ENCODE results near the gene BCORL1. TPM values are rescaled to one million over a fixed set of nuclear protein-coding genes. Genes with fewer than 3 reads are reported as not detected.

The BCORL1 gene
- polyA plus RNA-seq, 1 of the 3 experiments (the other 2 are of a cell fraction) = 4.2 TPM

DNA sequence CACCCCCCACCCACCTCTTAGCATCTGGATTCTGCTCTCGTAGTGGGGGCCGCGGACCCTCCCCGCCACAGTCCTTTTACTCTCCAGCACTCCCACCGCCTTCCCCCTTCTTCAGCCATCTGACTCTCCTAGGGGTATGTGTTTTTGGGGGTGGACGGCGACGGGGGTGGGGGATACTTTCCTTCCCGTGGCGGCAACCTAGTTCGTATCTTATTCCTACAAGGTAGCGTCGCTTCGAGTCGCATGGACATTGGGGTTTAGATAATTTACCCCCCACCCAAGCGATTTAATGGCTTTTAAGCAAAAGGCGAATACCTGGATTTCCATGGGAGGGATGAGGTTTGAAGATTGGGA is 1.3 kb upstream of the BCORL1 start:
- H3F3A ChIP-seq (replicated peaks; ENCODE audit: insufficient read depth) = peaks cover 9% of the 10 kb centered on the region
- H2AFZ ChIP-seq (ENCODE audit: low read depth) = peak overlapping the region; percentile 56; the same call in 1 of the 2 replicates
- no peaks in the 10 kb centered on the region for H3K9me2 ChIP-seq
- 15% methylated on average over 9 of the region's 17 CpGs for WGBS (ENCODE audit: low lambda C conversion rate)
- no peak overlapping the region; the same call in 1 of the 2 replicates for H3K4me2 ChIP-seq
- H4K20me1 ChIP-seq (ENCODE audit: insufficient read depth) = no peaks in the 10 kb centered on the region
- peak overlapping the region in 1 of 2 experiments; percentile 23; a peak in 1 of 4 replicates for H3K27ac ChIP-seq (ENCODE audit: low read depth in 2 of 2, low read length in 1 of 2)
- no peaks in the 10 kb centered on the region for H3K9me3 ChIP-seq
- no peak for TF ChIP-seq SMC3 (IDR thresholded peaks at IDR 0.05; ENCODE audit: low read depth, low read length)
- no peak for TF ChIP-seq CTCF (IDR thresholded peaks at IDR 0.05)
- TF ChIP-seq, protein P1, sequence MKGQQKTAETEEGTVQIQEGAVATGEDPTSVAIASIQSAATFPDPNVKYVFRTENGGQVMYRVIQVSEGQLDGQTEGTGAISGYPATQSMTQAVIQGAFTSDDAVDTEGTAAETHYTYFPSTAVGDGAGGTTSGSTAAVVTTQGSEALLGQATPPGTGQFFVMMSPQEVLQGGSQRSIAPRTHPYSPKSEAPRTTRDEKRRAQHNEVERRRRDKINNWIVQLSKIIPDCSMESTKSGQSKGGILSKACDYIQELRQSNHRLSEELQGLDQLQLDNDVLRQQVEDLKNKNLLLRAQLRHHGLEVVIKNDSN (IDR thresholded peaks at IDR 0.05; ENCODE audit: borderline replicate concordance, low read depth) = no peak
- TF ChIP-seq RFX5 (IDR thresholded peaks at IDR 0.05; ENCODE audit: low read length) = no peak
- no peak for TF ChIP-seq RCOR1 (IDR thresholded peaks at IDR 0.05; ENCODE audit: low read length)
- TF ChIP-seq, protein P2, sequence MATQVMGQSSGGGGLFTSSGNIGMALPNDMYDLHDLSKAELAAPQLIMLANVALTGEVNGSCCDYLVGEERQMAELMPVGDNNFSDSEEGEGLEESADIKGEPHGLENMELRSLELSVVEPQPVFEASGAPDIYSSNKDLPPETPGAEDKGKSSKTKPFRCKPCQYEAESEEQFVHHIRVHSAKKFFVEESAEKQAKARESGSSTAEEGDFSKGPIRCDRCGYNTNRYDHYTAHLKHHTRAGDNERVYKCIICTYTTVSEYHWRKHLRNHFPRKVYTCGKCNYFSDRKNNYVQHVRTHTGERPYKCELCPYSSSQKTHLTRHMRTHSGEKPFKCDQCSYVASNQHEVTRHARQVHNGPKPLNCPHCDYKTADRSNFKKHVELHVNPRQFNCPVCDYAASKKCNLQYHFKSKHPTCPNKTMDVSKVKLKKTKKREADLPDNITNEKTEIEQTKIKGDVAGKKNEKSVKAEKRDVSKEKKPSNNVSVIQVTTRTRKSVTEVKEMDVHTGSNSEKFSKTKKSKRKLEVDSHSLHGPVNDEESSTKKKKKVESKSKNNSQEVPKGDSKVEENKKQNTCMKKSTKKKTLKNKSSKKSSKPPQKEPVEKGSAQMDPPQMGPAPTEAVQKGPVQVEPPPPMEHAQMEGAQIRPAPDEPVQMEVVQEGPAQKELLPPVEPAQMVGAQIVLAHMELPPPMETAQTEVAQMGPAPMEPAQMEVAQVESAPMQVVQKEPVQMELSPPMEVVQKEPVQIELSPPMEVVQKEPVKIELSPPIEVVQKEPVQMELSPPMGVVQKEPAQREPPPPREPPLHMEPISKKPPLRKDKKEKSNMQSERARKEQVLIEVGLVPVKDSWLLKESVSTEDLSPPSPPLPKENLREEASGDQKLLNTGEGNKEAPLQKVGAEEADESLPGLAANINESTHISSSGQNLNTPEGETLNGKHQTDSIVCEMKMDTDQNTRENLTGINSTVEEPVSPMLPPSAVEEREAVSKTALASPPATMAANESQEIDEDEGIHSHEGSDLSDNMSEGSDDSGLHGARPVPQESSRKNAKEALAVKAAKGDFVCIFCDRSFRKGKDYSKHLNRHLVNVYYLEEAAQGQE (IDR thresholded peaks at IDR 0.05; ENCODE audit: low read depth, low read length) = no peak
- TF ChIP-seq TCF12 (IDR thresholded peaks at IDR 0.05) = no peak
- no peaks in the 10 kb centered on the region for H3K36me3 ChIP-seq (replicated peaks in 1 of 2; ENCODE audit: control insufficient read depth in 1 of 2, insufficient read depth in 2 of 2, low read length in 1 of 2)
- H3K4me1 ChIP-seq (ENCODE audit: control insufficient read depth in 1 of 2, insufficient read depth in 2 of 2, low read depth in 1 of 2, low read length in 1 of 2) = no peaks in the 10 kb centered on the region; a peak in 1 of 4 replicates
- H3K9ac ChIP-seq = peak overlapping the region; percentile 48
- no peak for DNase-seq
- H3K27me3 ChIP-seq (ENCODE audit: insufficient read depth) = peaks cover 7% of the 10 kb centered on the region; the same call in 1 of the 2 replicates
- ChIA-PET CTCF (no interaction called here), POLR2A (interaction anchor here (2.7 kb wide), 1 partner anchor 50 kb away, joined by 9 read pairs; no protein-coding TSS in a partner anchor)
- H3K4me3 ChIP-seq (ENCODE audit: low read depth in 2 of 2, low read length in 1 of 2) = no peak overlapping the region; a peak in 3 of 4 replicates
- peaks cover 16% of the 10 kb centered on the region for H3K79me2 ChIP-seq (ENCODE audit: insufficient read depth)

GRCh38 chrX:129981752-129982299 is 609 bp upstream of the BCORL1 start:
- H3K9me3 ChIP-seq = no peaks in the 10 kb centered on the region
- H3K79me2 ChIP-seq (ENCODE audit: insufficient read depth) = peaks cover 19% of the 10 kb centered on the region
- no peaks in the 10 kb centered on the region for H4K20me1 ChIP-seq (ENCODE audit: insufficient read depth)
- DNase-seq = peak; percentile 50
- no peak overlapping the region; the same call in 1 of the 2 replicates for H3K4me2 ChIP-seq
- peaks cover 9% of the 10 kb centered on the region for H3F3A ChIP-seq (replicated peaks; ENCODE audit: insufficient read depth)
- no peaks in the 10 kb centered on the region for H3K36me3 ChIP-seq (replicated peaks in 1 of 2; ENCODE audit: control insufficient read depth in 1 of 2, insufficient read depth in 2 of 2, low read length in 1 of 2)
- under 1% methylated on average over 23 of the region's 29 CpGs for WGBS (ENCODE audit: low lambda C conversion rate)
- no peaks in the 10 kb centered on the region; a peak in 1 of 4 replicates for H3K4me1 ChIP-seq (ENCODE audit: control insufficient read depth in 1 of 2, insufficient read depth in 2 of 2, low read depth in 1 of 2, low read length in 1 of 2)
- no peaks in the 10 kb centered on the region for H3K9me2 ChIP-seq
- peak overlapping the region; percentile 84 for H2AFZ ChIP-seq (ENCODE audit: low read depth)
- H3K4me3 ChIP-seq (ENCODE audit: low read depth in 2 of 2, low read length in 1 of 2) = no peak overlapping the region; a peak in 3 of 4 replicates
- POLR2A ChIA-PET = interaction anchor here (2.7 kb wide), 1 partner anchor 50 kb away, joined by 9 read pairs; no protein-coding TSS in a partner anchor
- CTCF ChIA-PET = no interaction called here
- no peak overlapping the region; a peak in 1 of 4 replicates for H3K27ac ChIP-seq (ENCODE audit: low read depth in 2 of 2, low read length in 1 of 2)
- peaks cover 7% of the 10 kb centered on the region; the same call in 1 of the 2 replicates for H3K27me3 ChIP-seq (ENCODE audit: insufficient read depth)
- peak overlapping the region; percentile 31; the same call in 1 of the 2 replicates for H3K9ac ChIP-seq
- TF ChIP-seq ZBTB33 (IDR thresholded peaks at IDR 0.05; ENCODE audit: borderline replicate concordance, low read depth) = no peak
- no peak for TF ChIP-seq CHD2 (IDR thresholded peaks at IDR 0.05; ENCODE audit: low read length, partially characterized antibody)
- no peak for TF ChIP-seq EP300 (IDR thresholded peaks at IDR 0.05; ENCODE audit: borderline replicate concordance in 1 of 2, low read depth in 1 of 2, low read length in 1 of 2)
- no peak for TF ChIP-seq USF2 (IDR thresholded peaks at IDR 0.05; ENCODE audit: borderline replicate concordance, low read depth, low read length)
- TF ChIP-seq, protein P2 (IDR thresholded peaks at IDR 0.05; ENCODE audit: low read depth, low read length) = no peak
- TF ChIP-seq TCF12 (IDR thresholded peaks at IDR 0.05) = no peak

Measured in SK-N-SH (cell line).